PC-9 (cell line): ENCODE data around the gene ACSM5. TPM values are rescaled to one million over a fixed set of nuclear protein-coding genes. Genes with fewer than 3 reads are reported as not detected.

ENCODE experiments used
- BruUV-seq: library from RNA; stranded (reverse); fragments of 400-500 nt; replicated peaks from 2 replicates; lab custom pipeline; 2021; lab: Mats Ljungman, UMichigan
- CTCF ChIA-PET: fragments of 300-600 bp; sonication (Branson Sonifier 250); formaldehyde crosslinking; loops from one replicate; lab custom pipeline; 2022; ENCODE audit warnings: antibody characterized with exemption; lab: Charles Lee
- POLR2A ChIA-PET: fragments of 300-600 bp; sonication (Branson Sonifier 250); formaldehyde crosslinking; loops from one replicate; lab custom pipeline; 2022; ENCODE audit warnings: antibody characterized with exemption; ENCODE audit not compliant: unreplicated experiment; lab: Charles Lee
- DNase-seq, 2 experiments: peaks; one replicate each; pipeline versions ENCODE4 v3.0.0 to v3.0.0-alpha.2; 2015 to 2022; ENCODE audit warnings: mixed read lengths in 1 of 2
- H2AFZ ChIP-seq: fragments of 200-600 bp; sonication (generic); 2 replicates; pipeline ENCODE4 v1.8.1; 2017; ENCODE audit warnings: antibody characterized with exemption
- H3F3A ChIP-seq: fragments of 200-600 bp; sonication (generic); 2 replicates; pipeline ENCODE4 v1.8.1; 2017; ENCODE audit warnings: antibody characterized with exemption, mild to moderate bottlenecking, low read depth; ENCODE audit not compliant: insufficient read depth
- H3K27ac ChIP-seq: fragments of 200-600 bp; sonication (generic); 2 replicates; pipeline ENCODE4 v1.6.1; 2016; ENCODE audit warnings: mixed run types
- H3K27me3 ChIP-seq: fragments of 200-600 bp; sonication (generic); 2 replicates; pipeline ENCODE4 v1.6.1; 2016; ENCODE audit warnings: low read depth, mixed run types; ENCODE audit not compliant: insufficient read depth
- H3K36me3 ChIP-seq: fragments of 200-600 bp; sonication (generic); 2 replicates; pipeline ENCODE4 v1.6.1; 2016; ENCODE audit warnings: low read depth, mixed run types
- H3K4me1 ChIP-seq: fragments of 200-600 bp; sonication (generic); replicated peaks from 2 replicates; pipeline ENCODE4 v1.6.1; 2016; ENCODE audit warnings: mixed run types; ENCODE audit not compliant: insufficient read depth
- H3K4me2 ChIP-seq: fragments of 200-600 bp; sonication (generic); 2 replicates; pipeline ENCODE4 v1.6.1; 2017; ENCODE audit warnings: mixed run types
- H3K4me3 ChIP-seq: fragments of 200-600 bp; sonication (generic); 2 replicates; pipeline ENCODE4 v1.6.1; 2016; ENCODE audit warnings: mixed run types
- H3K79me2 ChIP-seq: fragments of 200-600 bp; sonication (generic); 2 replicates; pipeline ENCODE4 v1.6.1; 2017; ENCODE audit warnings: low read depth, mixed run types
- H3K9me2 ChIP-seq: fragments of 200-600 bp; sonication (generic); 2 replicates; pipeline ENCODE4 v1.8.1; 2017; ENCODE audit warnings: mild to moderate bottlenecking; ENCODE audit not compliant: insufficient read depth
- H3K9me3 ChIP-seq: fragments of 200-600 bp; sonication (generic); 2 replicates; pipeline ENCODE4 v1.8.1; 2016; ENCODE audit warnings: low read depth; ENCODE audit not compliant: insufficient read depth
- H4K20me1 ChIP-seq: fragments of 200-600 bp; sonication (generic); 2 replicates; pipeline ENCODE4 v1.8.1; 2017; ENCODE audit not compliant: insufficient read depth
- CTCF ChIP-seq: fragments of 200-600 bp; sonication (generic); conservative IDR thresholded peaks from 2 replicates; pipeline ENCODE4 v1.6.1; 2017; ENCODE audit warnings: mixed run types, antibody characterized with exemption, mild to moderate bottlenecking, moderate library complexity
- EZH2 ChIP-seq: fragments of 200-600 bp; sonication (generic); IDR thresholded peaks from 2 replicates; pipeline ENCODE4 v1.8.0; 2017; ENCODE audit warnings: antibody characterized with exemption, low read depth
- intact Hi-C: fragments of 100-400 bp; cut with micrococcal nuclease; formaldehyde crosslinking; loops from one replicate; pipeline ENCODE4 v1.10.0; 2022; ENCODE audit not compliant: unreplicated experiment
- total RNA-seq: library from RNA; stranded (reverse); gene quantifications from 2 replicates; pipeline ENCODE4 v1.2.3, GENCODE V29; 2021

The ACSM5 gene
- total RNA-seq, 1 experiment from 2014 or later: not detected

- ChIA-PET POLR2A (no interaction called here), CTCF (no interaction called here)
- no peak for TF ChIP-seq CTCF
- TF ChIP-seq EZH2: no peak
- DNase-seq: no peak
- BruUV-seq: no TSS peak
- no peak within 1 kb of the TSS for H3K4me2 ChIP-seq
- no peaks in the 10 kb centered on the region for H3K9me3 ChIP-seq
- no peaks in the 10 kb centered on the region for H3K79me2 ChIP-seq
- H3K27ac ChIP-seq: no peak within 1 kb of the TSS
- no peaks in the 10 kb centered on the region for H3K36me3 ChIP-seq
- no peaks in the 10 kb centered on the region for H3K9me2 ChIP-seq
- no peaks in the 10 kb centered on the region for H3F3A ChIP-seq
- H2AFZ ChIP-seq: no peak within 1 kb of the TSS
- peaks cover 72% of the 10 kb centered on the region for H3K27me3 ChIP-seq
- no peak within 1 kb of the TSS for H3K4me3 ChIP-seq
- H4K20me1 ChIP-seq: no peaks in the 10 kb centered on the region
- H3K4me1 ChIP-seq: no peaks in the 10 kb centered on the region
- intact Hi-C loops: no loop called here
These were observed 4.7 kb upstream of the ACSM5 start, which contains the start of gene PDILT for GRCh38 chr16:20404637-20405036. Gene PDILT (minus strand): TSS chr16:20404737. CDS start chr16:20399300, 5,437 bp downstream.

GRCh38 chr16:20410121-20410723 is 888 bp downstream of the ACSM5 start:
- BruUV-seq: no TSS peak
- no peaks in the 10 kb centered on the region for H3K9me3 ChIP-seq
- H3K36me3 ChIP-seq: no peaks in the 10 kb centered on the region
- H3K79me2 ChIP-seq: no peaks in the 10 kb centered on the region
- no peak overlapping the region for H2AFZ ChIP-seq
- DNase-seq: no peak
- no peak for TF ChIP-seq EZH2
- TF ChIP-seq CTCF: no peak
- peaks cover 53% of the 10 kb centered on the region for H3K27me3 ChIP-seq
- no peaks in the 10 kb centered on the region for H3K9me2 ChIP-seq
- no peaks in the 10 kb centered on the region for H4K20me1 ChIP-seq
- H3K4me2 ChIP-seq: no peak overlapping the region
- intact Hi-C loops: no loop called here
- H3K27ac ChIP-seq: no peak overlapping the region
- no peak overlapping the region for H3K4me3 ChIP-seq
- no peaks in the 10 kb centered on the region for H3K4me1 ChIP-seq
- POLR2A ChIA-PET: no interaction called here
- CTCF ChIA-PET: no interaction called here
- no peaks in the 10 kb centered on the region for H3F3A ChIP-seq

- no peaks in the 10 kb centered on the region for H3F3A ChIP-seq
- no peak overlapping the region for H3K4me3 ChIP-seq
- ChIA-PET CTCF (no interaction called here), POLR2A (no interaction called here)
- H3K27ac ChIP-seq: no peak overlapping the region
- no peaks in the 10 kb centered on the region for H3K36me3 ChIP-seq
- peaks cover 44% of the 10 kb centered on the region for H3K27me3 ChIP-seq
- TF ChIP-seq CTCF: no peak
- intact Hi-C loops: no loop called here
- BruUV-seq: no TSS peak
- no peak for DNase-seq
- no peak overlapping the region for H3K4me2 ChIP-seq
- no peaks in the 10 kb centered on the region for H3K4me1 ChIP-seq
- no peaks in the 10 kb centered on the region for H4K20me1 ChIP-seq
- H3K9me3 ChIP-seq: no peaks in the 10 kb centered on the region
- H3K9me2 ChIP-seq: no peaks in the 10 kb centered on the region
- H2AFZ ChIP-seq: no peak overlapping the region
- H3K79me2 ChIP-seq: no peaks in the 10 kb centered on the region
These were observed 1.7 kb downstream of the ACSM5 start for GRCh38 chr16:20411055-20411454.
